Pancreas (tissue), 10 donors: Measurements from ENCODE around the gene OLFM1. TPM values are rescaled to one million over a fixed set of nuclear protein-coding genes. Genes with fewer than 3 reads are reported as not detected.

Source experiments
- ATAC-seq, 4 donors: fragments of 200-7000 bp; cut with Tn5 transposase; one replicate each; pipeline versions ENCODE4 v1.8.0 to v1.9.1; 2020; ENCODE audit warnings: mild to moderate bottlenecking in 4 of 4, moderate library complexity in 4 of 4
- DNase-seq, 6 donors: peaks; one replicate each; pipeline ENCODE4 v3.0.0-alpha.2; 2020
- FAIRE-seq: peaks from 2 replicates; lab custom pipeline; 2012; peaks lifted over from hg19 to GRCh38; lab: Jason Lieb, UNC
- H3K27ac ChIP-seq, 4 donors: fragments of 200-600 bp; sonication (generic); 1 replicate in 3 of 4; 2 replicates in 1 of 4; pipeline versions ENCODE4 v1.5.0 to v1.8.0; 2020
- H3K27me3 ChIP-seq, 4 donors: fragments of 200-600 bp; one replicate each; pipeline ENCODE4 v1.8.0; 2021
- H3K36me3 ChIP-seq, 3 donors: fragments of 200-600 bp; sonication (generic) in 1 of 3; one replicate each; pipeline versions ENCODE4 v1.5.0 to v1.8.0; 2020 to 2021
- H3K4me1 ChIP-seq, 3 donors: fragments of 200-600 bp; one replicate each; pipeline ENCODE4 v1.8.0; 2021
- H3K4me3 ChIP-seq, 4 donors: fragments of 200-600 bp; sonication (generic) in 2 of 4; one replicate each; pipeline versions ENCODE4 v1.5.0 to v1.8.0; 2020 to 2021
- H3K9me3 ChIP-seq, 4 donors: fragments of 200-600 bp; one replicate each; pipeline ENCODE4 v1.8.0; 2021
- WGBS, 2 donors: extraction: QIAGEN DNeasy Blood & Tissue Kit; methylation state at CpG; one replicate each; pipeline ENCODE4 v1.1.7; 2013; 5-methylcytosine and 5-hydroxymethylcytosine counted together
- intact Hi-C, 3 donors: fragments of 100-400 bp; cut with DNase I; formaldehyde crosslinking; loops; one replicate each; pipeline versions ENCODE4 v1.11.1 to v1.14.2; 2022
- polyA plus RNA-seq, 2 donors: library from polyadenylated mRNA; stranded (reverse); fragments of 200-250 nt; gene quantifications; one replicate each; pipeline ENCODE4 v1.2.3, GENCODE V29; 2013
- total RNA-seq, 6 donors: library from RNA; stranded (reverse); fragmentation: NEBNext Ultra II Directional in 4 of 6; extraction: Animal tissue kit (Norgen Biotek cat#: 25700) in 4 of 6; gene quantifications; one replicate each; pipeline versions ENCODE4 v1.2.1 to v1.2.4, GENCODE V29; 2021 to 2023
- TF ChIP-seq, protein P1 (sequence below), 4 donors: fragments of 200-600 bp; sonication (generic) in 3 of 4; IDR thresholded peaks; one replicate each; pipeline versions ENCODE4 v1.5.0 to v1.8.0; 2021; ENCODE audit warnings: antibody characterized with exemption in 4 of 4
- donor health status: healthy with polysubstance abuse.
- donor health status: DM: no; HTN: no; CAD: no; lungs with moderate emphysema.
- donor health status: DM: no; HTN: no; CAD: no.
- donor health status: control.
- donor health status: control.
- donor health status: Bipolar disorder and iron deficiency.
- donor health status: DM: yes; HTN: yes; CAD: no.
- donor health status: DM: no; HTN: no; CAD: no.
- donor health status: DM: no; HTN: no; CAD: no.
- donor health status: DM: yes; HTN: yes; CAD: no.

Gene OLFM1
- total and polyA plus RNA-seq, 8 donors: 5.9 to 14.1 (median 7.8) TPM

- Histone ChIP-seq H3K27ac (no peak overlapping the region), H3K27me3 (no peaks in the 10 kb centered on the region)
- 61 to 73% methylated on average over 11 of the region's 11 CpGs for WGBS, 2 donors
Measured at GRCh38 chr9:135154050-135154615, 66.7 kb downstream of the OLFM1 start.

GRCh38 chr9:135155396-135155795, 67.9 kb downstream of the OLFM1 start:
- WGBS, 2 donors: 60 to 78% methylated on average over 6 of the region's 6 CpGs
- TF ChIP-seq, protein P1, sequence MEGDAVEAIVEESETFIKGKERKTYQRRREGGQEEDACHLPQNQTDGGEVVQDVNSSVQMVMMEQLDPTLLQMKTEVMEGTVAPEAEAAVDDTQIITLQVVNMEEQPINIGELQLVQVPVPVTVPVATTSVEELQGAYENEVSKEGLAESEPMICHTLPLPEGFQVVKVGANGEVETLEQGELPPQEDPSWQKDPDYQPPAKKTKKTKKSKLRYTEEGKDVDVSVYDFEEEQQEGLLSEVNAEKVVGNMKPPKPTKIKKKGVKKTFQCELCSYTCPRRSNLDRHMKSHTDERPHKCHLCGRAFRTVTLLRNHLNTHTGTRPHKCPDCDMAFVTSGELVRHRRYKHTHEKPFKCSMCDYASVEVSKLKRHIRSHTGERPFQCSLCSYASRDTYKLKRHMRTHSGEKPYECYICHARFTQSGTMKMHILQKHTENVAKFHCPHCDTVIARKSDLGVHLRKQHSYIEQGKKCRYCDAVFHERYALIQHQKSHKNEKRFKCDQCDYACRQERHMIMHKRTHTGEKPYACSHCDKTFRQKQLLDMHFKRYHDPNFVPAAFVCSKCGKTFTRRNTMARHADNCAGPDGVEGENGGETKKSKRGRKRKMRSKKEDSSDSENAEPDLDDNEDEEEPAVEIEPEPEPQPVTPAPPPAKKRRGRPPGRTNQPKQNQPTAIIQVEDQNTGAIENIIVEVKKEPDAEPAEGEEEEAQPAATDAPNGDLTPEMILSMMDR (IDR thresholded peaks at IDR 0.05): no peak

More at GRCh38 chr9:135154050-135154615, 66.7 kb downstream of the OLFM1 start:
- no peaks in the 10 kb centered on the region for H3K36me3 ChIP-seq
- no peaks in the 10 kb centered on the region for H3K4me1 ChIP-seq
- intact Hi-C loops: no loop called here
- no peak overlapping the region for H3K4me3 ChIP-seq
- DNase-seq (no peak), ATAC-seq (no peak), FAIRE-seq (no peak)
- no peaks in the 10 kb centered on the region for H3K9me3 ChIP-seq
- TF ChIP-seq, protein P1 (IDR thresholded peaks at IDR 0.05): no peak

GRCh38 chr9:135156525-135157510, 69.3 kb downstream of the OLFM1 start:
- DNase-seq (peak; percentile 43 to 84 (median 68)), FAIRE-seq (no peak), ATAC-seq (peak in 3 of 4 donors; percentile 75 to 91 (median 85))
- 23 to 28% methylated on average over 20 of the region's 20 CpGs for WGBS, 2 donors
- Histone ChIP-seq H3K4me3 (no peak overlapping the region), H3K4me1 (no peaks in the 10 kb centered on the region), H3K27ac (no peak overlapping the region), H3K9me3 (no peaks in the 10 kb centered on the region), H3K36me3 (no peaks in the 10 kb centered on the region), H3K27me3 (no peaks in the 10 kb centered on the region)
- TF ChIP-seq, protein P1 (IDR thresholded peaks at IDR 0.05): no peak
- intact Hi-C loops: no loop called here

More at GRCh38 chr9:135155396-135155795, 67.9 kb downstream of the OLFM1 start:
- DNase-seq (no peak), FAIRE-seq (no peak), ATAC-seq (no peak)
- H3K4me3 ChIP-seq: no peak overlapping the region
- no peak overlapping the region for H3K27ac ChIP-seq
- intact Hi-C loops: no loop called here
- H3K4me1 ChIP-seq: no peaks in the 10 kb centered on the region
- no peaks in the 10 kb centered on the region for H3K9me3 ChIP-seq
- no peaks in the 10 kb centered on the region for H3K36me3 ChIP-seq
- H3K27me3 ChIP-seq: no peaks in the 10 kb centered on the region

- intact Hi-C loops: no loop called here
- H3K9me3 ChIP-seq: no peaks in the 10 kb centered on the region
- TF ChIP-seq, protein P1 (IDR thresholded peaks at IDR 0.05): no peak
- DNase-seq (peak in 1 of 6 donors; percentile 7), ATAC-seq (no peak), FAIRE-seq (no peak)
- H3K4me3 ChIP-seq: no peak overlapping the region
- 51 to 66% methylated on average over 9 of the region's 9 CpGs for WGBS, 2 donors
- H3K36me3 ChIP-seq: no peaks in the 10 kb centered on the region
- no peak overlapping the region for H3K27ac ChIP-seq
- no peaks in the 10 kb centered on the region for H3K4me1 ChIP-seq
- no peaks in the 10 kb centered on the region for H3K27me3 ChIP-seq
Measured at GRCh38 chr9:135157856-135158563, 70.5 kb downstream of the OLFM1 start.
